Testis (tissue), 2 donors: Measurements from ENCODE around the gene HYLS1.

ENCODE experiments used
- CTCF ChIP-seq, 3 experiments: fragments of 450-650 bp in 2 of 3; fragments of 200-600 bp in 1 of 3; sonication (generic) in 1 of 3; IDR thresholded peaks; one replicate each; pipeline ENCODE4 v1.5.1; 2016 to 2019; ENCODE audit warnings: antibody characterized with exemption in 3 of 3, mild to moderate bottlenecking in 2 of 3, moderate library complexity in 1 of 3
- POLR2A ChIP-seq: fragments of 450-650 bp; IDR thresholded peaks from one replicate; pipeline ENCODE4 v1.6.1; 2017; ENCODE audit warnings: antibody characterized with exemption, mild to moderate bottlenecking, moderate library complexity

- TF ChIP-seq CTCF (IDR thresholded peaks at IDR 0.05) (no peak), POLR2A (no peak)
These were observed 17.2 kb downstream of the HYLS1 start for GRCh38 chr11:125904678-125905077.
